ENCODE data around the gene NPLOC4. TPM values are rescaled to one million over a fixed set of nuclear protein-coding genes. Genes with fewer than 3 reads are reported as not detected.

Gene NPLOC4
- total RNA-seq, 4 donors from 2014 or later, result 14.6 to 86.3 (median 30.9) TPM

DNA sequence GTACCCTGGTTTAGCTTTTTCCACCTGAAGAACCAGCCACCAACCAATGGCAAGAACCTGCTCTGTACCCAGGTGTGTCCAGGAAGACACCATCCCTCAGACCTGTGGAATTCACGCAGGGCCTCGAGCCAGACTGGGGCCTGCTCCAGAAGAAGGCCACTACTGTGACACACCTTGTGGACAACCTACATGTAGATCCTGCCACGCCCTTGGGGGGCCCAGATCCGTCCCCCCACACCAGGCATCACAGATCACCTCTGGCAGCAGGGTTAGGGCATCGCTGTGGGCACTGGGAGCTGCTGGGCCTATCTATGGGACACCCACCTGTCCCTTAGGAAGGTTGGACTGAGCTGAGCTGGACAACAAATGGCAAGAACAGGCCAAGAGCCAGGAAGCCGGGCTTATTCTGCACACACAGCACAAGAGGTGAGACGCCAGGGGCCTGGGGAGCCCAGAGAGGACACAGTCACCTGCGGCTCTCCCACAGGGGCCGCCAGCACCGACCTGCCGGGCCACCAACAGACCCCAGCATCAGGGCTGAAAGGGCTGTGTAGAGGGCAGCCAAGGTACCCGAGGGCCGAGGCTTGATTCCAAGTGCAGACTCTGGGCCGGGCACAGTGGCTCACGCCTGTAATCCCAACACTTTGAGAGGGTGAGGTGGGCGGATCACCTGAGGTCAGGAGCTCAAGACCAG, 92.5 kb downstream of the NPLOC4 start:
- Histone ChIP-seq H3K27me3 (no peaks in the 10 kb centered on the region), H3K27ac (no peak overlapping the region), H3K4me3 (no peak overlapping the region), H3K36me3 (no peaks in the 10 kb centered on the region), H3K9me3 (no peaks in the 10 kb centered on the region), H3K4me1 (no peaks in the 10 kb centered on the region)
- DNase-seq, result no peak
- intact Hi-C loops (cut with DNase I; ENCODE audit: low total_unique reads), result no loop called here
- TF ChIP-seq CTCF (IDR thresholded peaks at IDR 0.05) (no peak), POLR2A (IDR thresholded peaks at IDR 0.05) (no peak)

DNA sequence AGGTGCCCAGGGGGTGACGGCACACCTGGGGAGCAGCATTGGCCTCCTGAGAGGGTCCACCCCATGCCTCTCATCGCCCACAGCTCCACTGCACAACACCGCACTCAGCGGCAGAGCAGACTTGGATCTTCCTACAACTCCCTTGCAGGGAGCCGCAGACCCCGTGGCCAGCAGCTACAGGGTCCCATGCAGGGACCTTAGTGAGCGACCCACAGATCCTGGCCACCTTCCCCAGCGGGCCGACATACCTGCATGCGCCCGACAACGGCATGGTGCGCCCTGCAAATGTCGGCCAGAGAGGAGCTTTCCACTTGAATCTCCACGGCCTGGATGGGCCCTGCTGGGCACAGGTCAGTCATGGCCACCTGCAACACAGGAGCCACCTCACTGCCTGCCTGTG, 93.2 kb downstream of the NPLOC4 start:
- TF ChIP-seq POLR2A (IDR thresholded peaks at IDR 0.05), result no peak
- no peak for TF ChIP-seq CTCF (IDR thresholded peaks at IDR 0.05)
- no peak for DNase-seq
- Histone ChIP-seq H3K27ac (no peak overlapping the region), H3K9me3 (no peaks in the 10 kb centered on the region), H3K4me1 (no peaks in the 10 kb centered on the region), H3K27me3 (no peaks in the 10 kb centered on the region), H3K4me3 (no peak overlapping the region), H3K36me3 (no peaks in the 10 kb centered on the region)
- intact Hi-C loops (cut with DNase I; ENCODE audit: low total_unique reads), result no loop called here

DNA sequence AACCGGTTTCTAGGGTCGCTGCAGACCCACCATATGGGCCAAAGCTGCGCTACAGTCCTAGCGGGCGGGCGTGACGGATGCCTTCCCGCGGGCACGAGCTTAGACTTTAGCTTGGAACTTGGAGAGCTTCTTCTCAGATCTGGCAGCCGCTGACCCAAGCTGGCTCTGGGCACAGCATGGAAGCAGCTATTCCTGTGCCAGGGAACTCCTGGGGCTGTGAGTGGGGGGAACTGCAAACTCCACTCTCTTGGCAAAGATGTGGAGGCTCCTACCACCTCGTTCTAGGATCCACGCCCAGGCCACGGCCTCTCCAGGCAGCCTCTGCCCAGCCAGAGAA, 93.6 kb downstream of the NPLOC4 start:
- Histone ChIP-seq H3K9me3 (no peaks in the 10 kb centered on the region), H3K27me3 (no peaks in the 10 kb centered on the region), H3K4me1 (no peaks in the 10 kb centered on the region), H3K4me3 (no peak overlapping the region), H3K27ac (no peak overlapping the region), H3K36me3 (no peaks in the 10 kb centered on the region)
- intact Hi-C loops (cut with DNase I; ENCODE audit: low total_unique reads), result no loop called here
- TF ChIP-seq POLR2A (IDR thresholded peaks at IDR 0.05) (no peak), CTCF (IDR thresholded peaks at IDR 0.05) (no peak)
- DNase-seq, result no peak

GRCh38 chr17:81542431-81543338, 94.2 kb downstream of the NPLOC4 start:
- Histone ChIP-seq H3K27me3 (no peaks in the 10 kb centered on the region), H3K9me3 (no peaks in the 10 kb centered on the region), H3K36me3 (no peaks in the 10 kb centered on the region), H3K4me1 (no peaks in the 10 kb centered on the region), H3K27ac (no peak overlapping the region), H3K4me3 (no peak overlapping the region)
- intact Hi-C loops (cut with DNase I; ENCODE audit: low total_unique reads), result no loop called here
- TF ChIP-seq POLR2A (IDR thresholded peaks at IDR 0.05) (no peak), CTCF (IDR thresholded peaks at IDR 0.05) (no peak)
- DNase-seq, result no peak

GRCh38 chr17:81541123-81541522, 95.8 kb downstream of the NPLOC4 start:
- no peaks in the 10 kb centered on the region for H3K9me3 ChIP-seq
- no peak overlapping the region for H3K27ac ChIP-seq
- H3K4me1 ChIP-seq, result no peaks in the 10 kb centered on the region
- intact Hi-C loops (cut with DNase I; ENCODE audit: low total_unique reads), result no loop called here
- H3K36me3 ChIP-seq, result no peaks in the 10 kb centered on the region
- TF ChIP-seq CTCF (IDR thresholded peaks at IDR 0.05) (no peak), POLR2A (IDR thresholded peaks at IDR 0.05) (no peak)
- no peak for DNase-seq
- H3K4me3 ChIP-seq, result no peak overlapping the region
- no peaks in the 10 kb centered on the region for H3K27me3 ChIP-seq

All from uterus (tissue), 4 donors.